Measurements from ENCODE around the gene PPP6R1. TPM values are rescaled to one million over a fixed set of nuclear protein-coding genes. Genes with fewer than 3 reads are reported as not detected.

PPP6R1 gene
- total RNA-seq (10 to 100 TPM; 15.3 to 31.4 (median 18.9) TPM), polyA plus RNA-seq (10 to 100 TPM; 27.0 to 33.1 TPM)

DNA sequence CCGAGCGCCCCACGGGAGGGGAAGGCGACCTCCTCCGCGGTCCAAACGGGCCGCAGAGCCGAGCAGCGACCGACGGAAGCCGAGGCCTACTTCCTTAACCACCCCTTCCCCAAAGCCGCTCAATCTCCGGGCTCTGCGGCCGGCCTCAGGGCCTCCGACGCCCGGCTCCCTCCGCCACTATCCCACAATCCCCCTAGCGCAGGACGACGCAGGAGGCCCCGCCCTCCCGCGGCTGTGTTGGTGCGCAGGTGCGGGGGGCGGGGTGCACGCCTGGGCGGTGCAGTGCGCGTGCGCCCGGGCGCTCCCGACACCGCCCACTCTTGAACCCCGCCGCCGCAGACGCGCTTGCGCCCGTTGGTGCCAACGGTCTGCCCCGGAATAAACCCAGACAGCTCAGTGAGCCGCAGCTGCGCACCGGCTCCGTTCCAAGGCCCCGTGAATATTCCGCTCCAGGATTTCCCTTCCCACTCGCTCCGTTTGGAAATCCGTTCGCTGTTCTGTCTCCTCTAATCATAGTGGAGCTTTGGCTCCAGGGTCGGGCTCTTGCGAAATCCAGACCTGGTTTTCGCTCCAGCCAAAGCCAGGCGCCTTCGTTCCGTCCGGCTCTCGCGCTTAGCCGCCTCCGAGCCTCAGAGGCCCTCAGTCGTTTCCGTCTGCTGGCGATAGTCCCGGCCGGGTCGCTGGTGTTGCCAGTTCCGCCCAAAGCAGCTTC, at the start of gene PPP6R1:
TSS of gene PPP6R1 (minus strand) at position 190 of the 712 bp plus-strand sequence. CDS start 11,914 bp downstream, outside the sequence.
- H3K36me3 ChIP-seq, result no peaks in the 10 kb centered on the region
- no peaks in the 10 kb centered on the region for H3K27me3 ChIP-seq
- WGBS, 2 donors, result 0 to 1% methylated on average over 58 to 76 of the region's 76 CpGs
- peak within 1 kb of the TSS; percentile 53 to 90 (median 77) for H3K27ac ChIP-seq
- peaks cover 7 to 26% (median 8%) of the 10 kb centered on the region in 3 donors for H3K4me1 ChIP-seq
- ATAC-seq (peak; percentile 90 to 96 (median 94)), FAIRE-seq (peak; percentile 70), DNase-seq (peak; percentile 96 to 100 (median 99))
- no peaks in the 10 kb centered on the region for H3K9me3 ChIP-seq
- H3K4me3 ChIP-seq, result peak within 1 kb of the TSS; percentile 55 to 99 (median 93)
- intact Hi-C loops (cut with DNase I), result no loop called here
- no peak for TF ChIP-seq CTCF (IDR thresholded peaks at IDR 0.05)

DNA sequence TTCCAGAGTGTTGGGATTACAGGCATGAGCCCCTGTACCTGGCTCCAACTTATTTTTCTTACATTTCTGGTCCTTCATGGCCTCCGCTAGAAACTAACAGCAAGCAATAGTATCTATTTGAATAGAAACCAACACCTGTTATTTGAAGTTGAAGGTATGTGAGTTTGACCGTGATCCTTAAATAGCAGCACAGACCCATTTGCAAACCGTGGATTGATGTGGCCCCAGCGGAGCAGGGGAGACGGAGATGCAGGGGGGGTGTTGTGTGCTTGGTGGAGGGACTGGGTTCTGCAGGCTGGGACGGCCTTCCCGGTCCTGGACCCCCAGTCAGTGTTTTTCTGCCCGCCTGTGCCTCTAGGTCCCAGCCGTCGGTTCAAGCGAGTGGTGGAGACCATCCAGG, 49.5 kb upstream of the PPP6R1 start:
- FAIRE-seq (no peak), ATAC-seq (no peak), DNase-seq (no peak)
- WGBS, 2 donors, result 70 to 85% methylated on average over 9 to 11 of the region's 11 CpGs
- Histone ChIP-seq H3K36me3 (no peaks in the 10 kb centered on the region), H3K4me3 (no peak overlapping the region), H3K9me3 (no peaks in the 10 kb centered on the region), H3K27ac (no peak overlapping the region), H3K4me1 (no peaks in the 10 kb centered on the region), H3K27me3 (no peaks in the 10 kb centered on the region)
- intact Hi-C loops (cut with DNase I), result loop anchor here in 1 of 3 donors (10.0 kb wide), 1 partner anchor 67 kb away; the partner anchor contains the start of genes IL11 and TMEM190
- TF ChIP-seq CTCF (IDR thresholded peaks at IDR 0.05), result no peak

DNA sequence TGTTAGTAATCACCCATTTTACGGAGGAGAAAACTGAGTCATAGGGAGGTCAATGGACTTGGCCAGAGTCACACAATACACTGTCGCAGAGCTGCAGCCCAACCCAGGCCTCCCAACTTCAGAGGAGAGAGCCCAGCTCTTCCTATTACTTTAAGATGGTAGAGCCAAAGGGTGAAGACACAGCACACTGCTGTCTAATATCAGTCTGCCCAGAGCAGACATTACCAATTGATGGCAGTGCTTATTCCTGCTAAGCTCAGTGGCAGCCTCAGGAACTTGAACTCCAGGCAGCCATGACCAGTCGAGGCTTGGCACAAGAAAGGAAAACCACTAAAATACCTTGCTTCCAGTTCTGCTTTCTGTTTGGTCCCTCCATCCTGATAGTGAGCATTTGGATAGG, 47.9 kb upstream of the PPP6R1 start:
- intact Hi-C loops (cut with DNase I), result loop anchor here in 1 of 3 donors (10.0 kb wide), 1 partner anchor 68 kb away; the partner anchor contains the start of genes IL11 and TMEM190
- Histone ChIP-seq H3K4me3 (no peak overlapping the region), H3K27ac (no peak overlapping the region), H3K4me1 (no peaks in the 10 kb centered on the region), H3K27me3 (no peaks in the 10 kb centered on the region), H3K36me3 (no peaks in the 10 kb centered on the region), H3K9me3 (no peaks in the 10 kb centered on the region)
- no peak for DNase-seq
- no peak for TF ChIP-seq CTCF (IDR thresholded peaks at IDR 0.05)
- no peak for ATAC-seq
- FAIRE-seq, result no peak
- 63 to 76% methylated on average over 3 of the region's 3 CpGs for WGBS, 2 donors

- TF ChIP-seq CTCF (IDR thresholded peaks at IDR 0.05), result no peak
- Histone ChIP-seq H3K27me3 (no peaks in the 10 kb centered on the region), H3K4me1 (no peaks in the 10 kb centered on the region), H3K27ac (no peak overlapping the region), H3K4me3 (no peak overlapping the region), H3K9me3 (no peaks in the 10 kb centered on the region), H3K36me3 (no peaks in the 10 kb centered on the region)
- FAIRE-seq (no peak), ATAC-seq (no peak), DNase-seq (no peak)
- WGBS, 2 donors, result 75 to 84% methylated on average over 17 of the region's 17 CpGs
- intact Hi-C loops (cut with DNase I), result loop anchor here in 1 of 3 donors (10.0 kb wide), 1 partner anchor 69 kb away; the partner anchor contains the start of genes IL11 and TMEM190
Measured at GRCh38 chr19:55305983-55306562, 47.3 kb upstream of the PPP6R1 start.

Measured in pancreas (tissue), 10 donors.